BE2C (cell line): ENCODE results near the gene KCNT1.
A peak's percentile ranks its signal among the peaks of the same experiment; 100 is the strongest.

ENCODE experiments used
- DNase-seq: peaks from one replicate; pipeline ENCODE4 v3.0.0-alpha.2; 2020
- H3K27me3 ChIP-seq: fragments of 250-450 bp; sonication (Bioruptor Pico); 2 replicates; pipeline ENCODE4 v1.5.1; 2020; ENCODE audit warnings: mild to moderate bottlenecking
- H3K36me3 ChIP-seq: fragments of 250-450 bp; sonication (Bioruptor Pico); 2 replicates; pipeline ENCODE4 v1.5.1; 2020; ENCODE audit warnings: mild to moderate bottlenecking
- H3K4me1 ChIP-seq: fragments of 250-450 bp; sonication (Bioruptor Pico); 2 replicates; pipeline ENCODE4 v1.5.1; 2020
- H3K4me3 ChIP-seq: 2 replicates; pipeline ENCODE4 v1.5.1; 2011; ENCODE audit warnings: low read depth, low read length
- H3K9me3 ChIP-seq: fragments of 250-450 bp; sonication (Bioruptor Pico); 2 replicates; pipeline ENCODE4 v1.5.1; 2020
- TF ChIP-seq, protein P1 (sequence below): IDR thresholded peaks from 2 replicates; pipeline ENCODE4 v1.5.1; 2012; ENCODE audit warnings: mild to moderate bottlenecking, low read depth, low read length

Gene KCNT1

GRCh38 chr9:135722365-135722764, 20.4 kb downstream of the KCNT1 start:
- TF ChIP-seq, protein P1, sequence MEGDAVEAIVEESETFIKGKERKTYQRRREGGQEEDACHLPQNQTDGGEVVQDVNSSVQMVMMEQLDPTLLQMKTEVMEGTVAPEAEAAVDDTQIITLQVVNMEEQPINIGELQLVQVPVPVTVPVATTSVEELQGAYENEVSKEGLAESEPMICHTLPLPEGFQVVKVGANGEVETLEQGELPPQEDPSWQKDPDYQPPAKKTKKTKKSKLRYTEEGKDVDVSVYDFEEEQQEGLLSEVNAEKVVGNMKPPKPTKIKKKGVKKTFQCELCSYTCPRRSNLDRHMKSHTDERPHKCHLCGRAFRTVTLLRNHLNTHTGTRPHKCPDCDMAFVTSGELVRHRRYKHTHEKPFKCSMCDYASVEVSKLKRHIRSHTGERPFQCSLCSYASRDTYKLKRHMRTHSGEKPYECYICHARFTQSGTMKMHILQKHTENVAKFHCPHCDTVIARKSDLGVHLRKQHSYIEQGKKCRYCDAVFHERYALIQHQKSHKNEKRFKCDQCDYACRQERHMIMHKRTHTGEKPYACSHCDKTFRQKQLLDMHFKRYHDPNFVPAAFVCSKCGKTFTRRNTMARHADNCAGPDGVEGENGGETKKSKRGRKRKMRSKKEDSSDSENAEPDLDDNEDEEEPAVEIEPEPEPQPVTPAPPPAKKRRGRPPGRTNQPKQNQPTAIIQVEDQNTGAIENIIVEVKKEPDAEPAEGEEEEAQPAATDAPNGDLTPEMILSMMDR: no peak
- DNase-seq: no peak
- Histone ChIP-seq H3K9me3 (no peaks in the 10 kb centered on the region), H3K4me1 (peaks cover 72% of the 10 kb centered on the region), H3K27me3 (no peaks in the 10 kb centered on the region), H3K4me3 (no peak overlapping the region), H3K36me3 (peaks cover 4% of the 10 kb centered on the region; the same call in 1 of the 2 replicates)

GRCh38 chr9:135724186-135724787, 22.3 kb downstream of the KCNT1 start:
- no peaks in the 10 kb centered on the region for H3K9me3 ChIP-seq
- H3K27me3 ChIP-seq: no peaks in the 10 kb centered on the region
- TF ChIP-seq, protein P1: no peak
- peaks cover 7% of the 10 kb centered on the region; the same call in 1 of the 2 replicates for H3K36me3 ChIP-seq
- DNase-seq: no peak
- peaks cover 54% of the 10 kb centered on the region for H3K4me1 ChIP-seq
- H3K4me3 ChIP-seq: no peak overlapping the region

- no peaks in the 10 kb centered on the region for H3K27me3 ChIP-seq
- no peaks in the 10 kb centered on the region; the same call in 1 of the 2 replicates for H3K9me3 ChIP-seq
- peak; percentile 71 for DNase-seq
- TF ChIP-seq, protein P1: peak; percentile 57
- peaks cover 19% of the 10 kb centered on the region for H3K36me3 ChIP-seq
- H3K4me3 ChIP-seq: no peak overlapping the region
- peaks cover 37% of the 10 kb centered on the region for H3K4me1 ChIP-seq
Measured at GRCh38 chr9:135726138-135726853, 24.3 kb downstream of the KCNT1 start.

DNA sequence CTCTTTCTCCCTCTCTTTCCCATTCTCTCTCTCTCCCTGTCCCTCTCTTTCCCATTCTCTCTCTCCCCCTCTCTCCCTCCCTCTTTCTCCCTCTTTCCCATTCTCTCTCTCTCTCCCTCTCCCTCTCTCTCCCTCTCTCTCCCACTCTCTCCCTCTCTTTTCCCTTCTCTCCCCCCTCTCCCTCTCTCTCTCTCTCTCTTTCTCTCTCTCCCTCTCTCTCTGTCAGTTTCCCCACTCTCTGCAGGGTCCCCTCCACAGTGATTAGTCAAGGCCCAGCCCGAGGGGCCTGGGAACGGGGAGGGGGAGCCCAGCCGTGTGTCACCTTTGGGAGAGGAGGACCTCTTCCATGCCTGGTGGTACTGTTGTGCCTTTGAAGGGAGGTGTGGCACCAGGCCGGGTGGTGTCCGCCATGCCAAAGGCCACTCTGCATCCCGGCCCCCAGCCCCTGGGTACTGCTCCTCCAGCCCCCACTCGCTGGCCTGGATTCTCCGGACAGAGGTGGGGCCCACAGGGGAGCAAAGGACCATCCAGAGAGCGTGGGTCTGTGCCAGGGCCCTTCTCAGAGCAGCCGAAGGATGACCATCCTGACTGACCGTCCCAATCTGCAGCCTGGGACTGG, 25.4 kb downstream of the KCNT1 start:
- no peaks in the 10 kb centered on the region for H3K27me3 ChIP-seq
- TF ChIP-seq, protein P1: no peak

GRCh38 chr9:135728436-135729110, 26.6 kb downstream of the KCNT1 start:
- Histone ChIP-seq H3K9me3 (peaks cover 3% of the 10 kb centered on the region), H3K27me3 (no peaks in the 10 kb centered on the region), H3K4me1 (peaks cover 17% of the 10 kb centered on the region), H3K36me3 (peaks cover 19% of the 10 kb centered on the region), H3K4me3 (no peak overlapping the region)
- TF ChIP-seq, protein P1: no peak
- no peak for DNase-seq

More for the DNA sequence above, 25.4 kb downstream of the KCNT1 start:
- Histone ChIP-seq H3K36me3 (peaks cover 19% of the 10 kb centered on the region), H3K4me1 (peaks cover 26% of the 10 kb centered on the region), H3K9me3 (peaks cover 3% of the 10 kb centered on the region), H3K4me3 (no peak overlapping the region)
- DNase-seq: no peak
